Natural killer cell (primary cell): ENCODE measurements around the gene EIF4EBP3. TPM values are rescaled to one million over a fixed set of nuclear protein-coding genes. Genes with fewer than 3 reads are reported as not detected.

Source experiments
- ATAC-seq, 3 donors: fragments of 150-1000 bp in 2 of 3; fragments of 200-7000 bp in 1 of 3; cut with Tn5 transposase; 1 replicate in 1 of 3; 2 replicates in 2 of 3; pipeline ENCODE4 v1.10.0; 2021; ENCODE audit warnings: mild to moderate bottlenecking in 2 of 3, moderate library complexity in 2 of 3
- DNase-seq, 2 donors: peaks; one replicate each; pipeline versions ENCODE4 v3.0.0 to v3.0.0-alpha.2; 2013 to 2021; ENCODE audit warnings: mixed read lengths in 1 of 2
- H3K27ac ChIP-seq: one replicate; pipeline ENCODE4 v1.5.1; 2013; ENCODE audit warnings: mild to moderate bottlenecking, low read length
- H3K27me3 ChIP-seq: one replicate; pipeline ENCODE4 v1.6.1; 2013; ENCODE audit warnings: low read length; ENCODE audit not compliant: control insufficient read depth, insufficient read depth
- H3K36me3 ChIP-seq: one replicate; pipeline ENCODE4 v1.6.1; 2013; ENCODE audit warnings: low read length; ENCODE audit not compliant: control insufficient read depth, insufficient read depth
- H3K4me1 ChIP-seq: one replicate; pipeline ENCODE4 v1.6.1; 2013; ENCODE audit warnings: low read length; ENCODE audit not compliant: control insufficient read depth, insufficient read depth
- H3K4me3 ChIP-seq: one replicate; pipeline ENCODE4 v1.5.1; 2013; ENCODE audit warnings: low read length
- H3K9me3 ChIP-seq: one replicate; pipeline ENCODE4 v1.6.1; 2013; ENCODE audit warnings: low read length; ENCODE audit not compliant: control insufficient read depth, insufficient read depth
- H3K27ac Mint-ChIP-seq, 2 donors: one replicate each; pipeline ENCODE4 v1.8.0; 2022; ENCODE audit warnings: mild to moderate bottlenecking in 2 of 2, mixed read lengths in 2 of 2, moderate library complexity in 1 of 2
- H3K27me3 Mint-ChIP-seq, 2 donors: one replicate each; pipeline ENCODE4 v1.8.0; 2022; ENCODE audit warnings: low read depth in 2 of 2, mixed read lengths in 2 of 2
- H3K36me3 Mint-ChIP-seq: one replicate; pipeline ENCODE4 v1.8.0; 2022; ENCODE audit warnings: mixed read lengths
- H3K4me1 Mint-ChIP-seq, 2 donors: one replicate each; pipeline ENCODE4 v1.8.0; 2022; ENCODE audit warnings: mixed read lengths in 2 of 2
- H3K4me3 Mint-ChIP-seq: one replicate; pipeline ENCODE4 v1.8.0; 2022; ENCODE audit warnings: mild to moderate bottlenecking, moderate library complexity, mixed read lengths
- H3K9me3 Mint-ChIP-seq, 2 donors: one replicate each; pipeline ENCODE4 v1.8.0; 2022; ENCODE audit warnings: mixed read lengths in 2 of 2
- CTCF ChIP-seq: fragments of 200-600 bp; IDR thresholded peaks from one replicate; pipeline ENCODE4 v1.8.0; 2022; ENCODE audit warnings: antibody characterized with exemption
- WGBS: methylation state at CpG from one replicate; pipeline ENCODE4 v1.1.7; 2013; ENCODE audit warnings: missing lambda C conversion rate; ENCODE audit not compliant: insufficient coverage; 5-methylcytosine and 5-hydroxymethylcytosine counted together
- intact Hi-C: fragments of 100-400 bp; cut with micrococcal nuclease; formaldehyde crosslinking; loops from one replicate; pipeline ENCODE4 v1.14.2; 2022
- total RNA-seq, 4 donors: library from RNA; stranded (reverse); fragments of 120-200 nt in 1 of 4; gene quantifications; one replicate each; pipeline versions ENCODE4 v1.2.3 to v1.2.4, GENCODE V29; 2013 to 2022

The EIF4EBP3 gene
- total RNA-seq, 3 donors from 2014 or later (not counting 1 experiment from before 2014, with no cell fraction given), result 5.8 to 9.4 (median 6.0) TPM

GRCh38 chr5:140566665-140567064 is 19.2 kb downstream of the EIF4EBP3 start:
- no peak overlapping the region for H3K27ac ChIP-seq
- Mint-ChIP-seq H3K27ac (peak overlapping the region; percentile 96 to 98), H3K9me3 (no peaks in the 10 kb centered on the region), H3K4me1 (peaks cover 57 to 71% of the 10 kb centered on the region in 2 donors), H3K4me3 (peak overlapping the region; percentile 25), H3K36me3 (no peaks in the 10 kb centered on the region), H3K27me3 (no peaks in the 10 kb centered on the region)
- H3K4me1 ChIP-seq, result peaks cover 38% of the 10 kb centered on the region
- ATAC-seq, result no peak
- no peaks in the 10 kb centered on the region for H3K9me3 ChIP-seq
- WGBS, result 95% methylated on average over 5 of the region's 5 CpGs
- intact Hi-C loops, result no loop called here
- no peak overlapping the region for H3K4me3 ChIP-seq
- no peak for TF ChIP-seq CTCF
- no peaks in the 10 kb centered on the region for H3K27me3 ChIP-seq
- H3K36me3 ChIP-seq, result peaks cover 21% of the 10 kb centered on the region
- DNase-seq, result peak in 1 of 2 donors; percentile 7

GRCh38 chr5:140567136-140567818 is 19.8 kb downstream of the EIF4EBP3 start:
- no peak overlapping the region for H3K4me3 ChIP-seq
- peaks cover 21% of the 10 kb centered on the region for H3K36me3 ChIP-seq
- H3K36me3 Mint-ChIP-seq, result no peaks in the 10 kb centered on the region
- no peak for ATAC-seq
- H3K9me3 ChIP-seq, result no peaks in the 10 kb centered on the region
- H3K4me1 ChIP-seq, result peaks cover 38% of the 10 kb centered on the region
- H3K4me3 Mint-ChIP-seq, result peak overlapping the region; percentile 31
- H3K4me1 Mint-ChIP-seq, result peaks cover 57 to 71% of the 10 kb centered on the region in 2 donors
- H3K27ac Mint-ChIP-seq, result peak overlapping the region; percentile 96 to 98
- H3K9me3 Mint-ChIP-seq, result no peaks in the 10 kb centered on the region
- intact Hi-C loops, result no loop called here
- no peaks in the 10 kb centered on the region for H3K27me3 ChIP-seq
- no peaks in the 10 kb centered on the region for H3K27me3 Mint-ChIP-seq
- peak in 1 of 2 donors; percentile 3 for DNase-seq
- no peak overlapping the region for H3K27ac ChIP-seq
- 95% methylated on average over 22 of the region's 22 CpGs for WGBS
- TF ChIP-seq CTCF, result no peak

GRCh38 chr5:140567871-140568270 is 20.4 kb downstream of the EIF4EBP3 start:
- Mint-ChIP-seq H3K4me1 (peaks cover 52 to 66% of the 10 kb centered on the region in 2 donors), H3K4me3 (peak overlapping the region; percentile 31), H3K36me3 (no peaks in the 10 kb centered on the region), H3K9me3 (no peaks in the 10 kb centered on the region), H3K27ac (peak overlapping the region; percentile 96 to 98), H3K27me3 (no peaks in the 10 kb centered on the region)
- TF ChIP-seq CTCF, result no peak
- DNase-seq (peak in 1 of 2 donors; percentile 2), ATAC-seq (no peak)
- intact Hi-C loops, result no loop called here
- H3K27ac ChIP-seq, result no peak overlapping the region
- H3K36me3 ChIP-seq, result peaks cover 21% of the 10 kb centered on the region
- no peaks in the 10 kb centered on the region for H3K9me3 ChIP-seq
- H3K27me3 ChIP-seq, result no peaks in the 10 kb centered on the region
- no peak overlapping the region for H3K4me3 ChIP-seq
- 97% methylated on average over 13 of the region's 13 CpGs for WGBS
- peaks cover 38% of the 10 kb centered on the region for H3K4me1 ChIP-seq
